C4-2B (cell line): ENCODE measurements around the gene TNIP1.

Experiments used
- CTCF ChIP-seq: fragments of 450-650 bp; conservative IDR thresholded peaks from 2 replicates; pipeline ENCODE4 v1.5.1; 2017; ENCODE audit warnings: mild to moderate bottlenecking
- ZFX ChIP-seq: fragments of 450-650 bp; IDR thresholded peaks from 2 replicates; pipeline ENCODE4 v1.6.1; 2017

- no peak for TF ChIP-seq CTCF
- no peak for TF ChIP-seq ZFX
These were observed 5.5 kb upstream of the TNIP1 start for GRCh38 chr5:151086192-151086869.
